Measurements from ENCODE around the gene MAP3K3.

GRCh38 chr17:63716426-63716825 lies 94.2 kb downstream of the MAP3K3 start:
- TF ChIP-seq EZH2 (IDR thresholded peaks at IDR 0.05; ENCODE audit: insufficient read depth, poor library complexity, severe bottlenecking), result no peak
- no peak for TF ChIP-seq EZH2phosphoT487 (IDR thresholded peaks at IDR 0.05; ENCODE audit: insufficient read depth, low read depth)
